Right lobe of liver (tissue), 6 donors: ENCODE measurements around the gene TIMM44. TPM values are rescaled to one million over a fixed set of nuclear protein-coding genes. Genes with fewer than 3 reads are reported as not detected.

Source experiments
- ATAC-seq, 4 donors: fragments of 200-7000 bp; cut with Tn5 transposase; one replicate each; pipeline ENCODE4 v1.9.1; 2020; ENCODE audit warnings: mild to moderate bottlenecking in 4 of 4, moderate library complexity in 4 of 4
- DNase-seq, 3 donors: peaks; one replicate each; pipeline ENCODE4 v3.0.0-alpha.2; 2020
- H3K27ac ChIP-seq, 3 donors: fragments of 200-600 bp; one replicate each; pipeline ENCODE4 v1.8.0; 2022
- H3K27me3 ChIP-seq, 2 donors: fragments of 200-600 bp; one replicate each; pipeline ENCODE4 v1.8.0; 2022
- H3K36me3 ChIP-seq, 4 donors: fragments of 200-600 bp; sonication (generic) in 1 of 4; one replicate each; pipeline versions ENCODE4 v1.5.1 to v1.8.0; 2017 to 2022; ENCODE audit warnings: control low read depth in 1 of 4
- H3K4me1 ChIP-seq, 4 donors: fragments of 200-600 bp; sonication (generic) in 1 of 4; one replicate each; pipeline versions ENCODE4 v1.5.1 to v1.8.0; 2017 to 2022; ENCODE audit warnings: control low read depth in 1 of 4
- H3K4me3 ChIP-seq, 3 donors: fragments of 200-600 bp; one replicate each; pipeline ENCODE4 v1.8.0; 2022
- H3K9me3 ChIP-seq, 4 donors: fragments of 200-600 bp; sonication (generic) in 1 of 4; one replicate each; pipeline versions ENCODE4 v1.5.1 to v1.8.0; 2017 to 2022; ENCODE audit warnings: control low read depth in 1 of 4
- CTCF ChIP-seq, 4 donors: fragments of 200-600 bp in 3 of 4; fragments of 450-650 bp in 1 of 4; IDR thresholded peaks; one replicate each; pipeline versions ENCODE4 v1.5.1 to v1.8.0; 2016 to 2022; ENCODE audit warnings: antibody characterized with exemption in 4 of 4, mild to moderate bottlenecking in 2 of 4
- POLR2A ChIP-seq: fragments of 450-650 bp; IDR thresholded peaks from one replicate; pipeline ENCODE4 v1.6.1; 2017; ENCODE audit warnings: antibody characterized with exemption, mild to moderate bottlenecking
- WGBS: methylation state at CpG from one replicate; pipeline ENCODE4 v1.1.6; 2018; ENCODE audit warnings: low coverage, low lambda C conversion rate; ENCODE audit not compliant: insufficient coverage; ENCODE audit errors: missing lambda C conversion rate; 5-methylcytosine and 5-hydroxymethylcytosine counted together
- intact Hi-C, 2 donors: fragments of 100-400 bp; cut with DNase I; formaldehyde crosslinking; loops; one replicate each; pipeline versions ENCODE4 v1.11.2 to v1.14.1; 2022
- total RNA-seq, 6 experiments: library from RNA; depleted of rRNA in 2 of 6; stranded (reverse); fragments of >200 nt in 2 of 6; fragmentation: NEBNext Ultra II Directional in 3 of 6; extraction: Animal tissue kit (Norgen Biotek cat#: 25700) in 3 of 6; gene quantifications; one replicate each; pipeline versions ENCODE4 v1.1.0 to v1.2.4, GENCODE V29; 2016 to 2023
- donor health status: DM: no; HTN: yes; CAD: no.
- donor health status: DM: no; HTN: no; CAD: no.
- donor health status: DM: no; HTN: no; CAD: no.
- donor health status: DM: no; HTN: yes; CAD: no.
- donor health status: DM: no; HTN: yes; CAD: no.

Gene TIMM44
- total RNA-seq, 6 experiments from 2014 or later: 26.1 to 41.7 (median 36.9) TPM

GRCh38 chr19:7979011-7979410 is 35.5 kb upstream of the TIMM44 start:
- ATAC-seq: peak; percentile 54 to 62 (median 56)
- H3K4me1 ChIP-seq: peaks cover 0 to 29% (median 13%) of the 10 kb centered on the region in 4 donors
- H3K4me3 ChIP-seq: no peak overlapping the region
- WGBS: 0% methylated on average over 1 of the region's 10 CpGs
- no peak overlapping the region for H3K27ac ChIP-seq
- TF ChIP-seq POLR2A: no peak
- TF ChIP-seq CTCF (IDR thresholded peaks at IDR 0.05): peak; percentile 16 to 39 (median 26)
- peak in 1 of 3 donors; percentile 50 for DNase-seq
- no peaks in the 10 kb centered on the region for H3K9me3 ChIP-seq
- intact Hi-C loops: no loop called here
- no peaks in the 10 kb centered on the region for H3K27me3 ChIP-seq
- H3K36me3 ChIP-seq: peaks cover 0 to 21% (median under 1%) of the 10 kb centered on the region in 4 donors

- Histone ChIP-seq H3K9me3 (no peaks in the 10 kb centered on the region), H3K27me3 (no peaks in the 10 kb centered on the region), H3K4me1 (peaks cover 0 to 29% (median 13%) of the 10 kb centered on the region in 4 donors), H3K36me3 (peaks cover 0 to 20% (median under 1%) of the 10 kb centered on the region in 4 donors), H3K27ac (no peak overlapping the region), H3K4me3 (no peak overlapping the region)
- peak in 1 of 3 donors; percentile 19 for DNase-seq
- TF ChIP-seq POLR2A (no peak), CTCF (IDR thresholded peaks at IDR 0.05) (no peak)
- ATAC-seq: peak in 1 of 4 donors; percentile 5
- WGBS: 23% methylated on average over 5 of the region's 12 CpGs
- intact Hi-C loops: no loop called here
These were observed 34.8 kb upstream of the TIMM44 start for GRCh38 chr19:7978179-7978825.

DNA sequence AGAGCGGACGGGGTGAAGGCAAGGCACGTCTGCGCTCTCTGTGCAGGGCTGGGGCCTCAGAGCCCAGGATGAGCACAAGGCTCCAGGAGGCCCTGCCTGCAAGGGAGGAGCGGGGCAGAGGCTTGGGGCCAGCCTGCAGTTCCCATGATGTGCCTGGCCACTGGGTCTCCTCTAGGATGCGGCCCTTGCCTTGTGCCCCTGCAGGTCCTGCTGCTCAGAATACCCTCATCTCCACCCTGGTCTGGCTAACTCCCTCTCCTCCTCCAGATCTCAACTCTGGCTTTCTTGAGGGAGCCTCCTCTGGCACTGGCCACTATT is 34.2 kb upstream of the TIMM44 start:
- WGBS: no CpG with 5 or more reads among the region's 6 CpGs
- no peaks in the 10 kb centered on the region for H3K27me3 ChIP-seq
- H3K27ac ChIP-seq: no peak overlapping the region
- no peak overlapping the region for H3K4me3 ChIP-seq
- H3K4me1 ChIP-seq: peaks cover 0 to 30% (median 13%) of the 10 kb centered on the region in 4 donors
- no peaks in the 10 kb centered on the region for H3K9me3 ChIP-seq
- intact Hi-C loops: no loop called here
- DNase-seq: peak in 1 of 3 donors; percentile 10
- ATAC-seq: no peak
- no peak for TF ChIP-seq CTCF (IDR thresholded peaks at IDR 0.05)
- TF ChIP-seq POLR2A: no peak
- peaks cover 0 to 18% (median under 1%) of the 10 kb centered on the region in 4 donors for H3K36me3 ChIP-seq

DNA sequence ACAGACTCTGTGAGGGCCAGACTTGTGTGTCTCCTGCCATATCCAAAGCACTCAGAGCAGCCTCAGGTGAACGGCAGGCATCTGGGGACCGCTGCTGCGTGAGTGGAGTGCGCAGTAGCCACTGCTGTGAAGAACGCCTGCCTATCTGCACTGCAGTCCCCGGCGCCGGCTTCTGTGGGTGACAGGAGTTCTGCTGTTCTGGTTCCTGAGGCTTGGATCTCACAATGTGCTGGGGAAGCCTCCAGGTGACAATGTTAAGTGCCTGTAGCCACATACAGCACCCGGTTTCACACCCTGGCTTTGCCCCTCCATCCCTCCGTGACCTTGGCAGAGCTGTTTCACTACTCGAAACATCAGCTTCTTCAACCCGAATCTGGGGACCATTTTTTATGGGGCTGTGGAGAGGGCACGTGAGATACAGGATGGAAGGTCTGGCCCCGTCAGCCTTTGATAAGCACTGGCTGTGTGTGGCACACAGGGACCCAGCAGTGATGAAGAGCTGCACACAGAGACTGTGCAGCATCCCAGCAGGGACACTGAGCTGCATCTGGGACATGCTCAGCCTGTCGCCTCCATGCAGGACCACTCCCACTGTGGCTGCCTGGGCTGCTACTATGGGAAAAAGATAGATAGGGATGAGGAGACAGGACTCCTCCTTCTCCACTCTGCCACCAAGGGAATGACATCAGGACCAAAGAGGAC is 33.7 kb upstream of the TIMM44 start:
- TF ChIP-seq CTCF (IDR thresholded peaks at IDR 0.05) (no peak), POLR2A (no peak)
- no peak overlapping the region for H3K4me3 ChIP-seq
- H3K27me3 ChIP-seq: no peaks in the 10 kb centered on the region
- peaks cover 0 to 33% (median 14%) of the 10 kb centered on the region in 4 donors for H3K4me1 ChIP-seq
- no peaks in the 10 kb centered on the region for H3K9me3 ChIP-seq
- WGBS: 83% methylated on average over 6 of the region's 15 CpGs
- H3K27ac ChIP-seq: no peak overlapping the region
- intact Hi-C loops: no loop called here
- H3K36me3 ChIP-seq: peaks cover 0 to 18% (median under 1%) of the 10 kb centered on the region in 4 donors
- ATAC-seq (no peak), DNase-seq (peak in 1 of 3 donors; percentile 11)
